Spleen (tissue), 11 donors: ENCODE measurements around the gene BPIFB1. TPM values are rescaled to one million over a fixed set of nuclear protein-coding genes. Genes with fewer than 3 reads are reported as not detected.

ENCODE experiments used
- DNase-seq: peaks from one replicate; pipeline ENCODE4 v3.0.0-alpha.2; 2020
- H3K27ac ChIP-seq, 8 donors: fragments of 200-600 bp; sonication (generic) in 7 of 8; 1 replicate in 4 of 8; 2 replicates in 4 of 8; pipeline versions ENCODE4 v1.5.0 to v1.8.0; 2016 to 2021; ENCODE audit warnings: inconsistent platforms in 4 of 8, mild to moderate bottlenecking in 4 of 8, moderate library complexity in 1 of 8
- H3K27me3 ChIP-seq, 7 donors: fragments of 200-600 bp; sonication (generic) in 6 of 7; replicated peaks in 1 of 7; 1 replicate in 4 of 7; 2 replicates in 3 of 7; pipeline versions ENCODE4 v1.5.0 to v1.8.0; 2016 to 2021; ENCODE audit warnings: inconsistent platforms in 3 of 7, mild to moderate bottlenecking in 1 of 7
- H3K36me3 ChIP-seq, 6 donors: fragments of 200-600 bp; sonication (generic) in 5 of 6; 1 replicate in 4 of 6; 2 replicates in 2 of 6; pipeline versions ENCODE4 v1.5.0 to v1.8.0; 2016 to 2021; ENCODE audit warnings: inconsistent platforms in 2 of 6
- H3K4me1 ChIP-seq, 6 donors: fragments of 200-600 bp; sonication (generic) in 5 of 6; 1 replicate in 3 of 6; 2 replicates in 3 of 6; pipeline versions ENCODE4 v1.5.0 to v1.8.0; 2016 to 2021; ENCODE audit warnings: inconsistent platforms in 3 of 6
- H3K4me3 ChIP-seq, 8 donors: fragments of 200-600 bp; sonication (generic) in 7 of 8; 1 replicate in 4 of 8; 2 replicates in 4 of 8; pipeline versions ENCODE4 v1.5.0 to v1.8.0; 2016 to 2021; ENCODE audit warnings: inconsistent platforms in 4 of 8, mild to moderate bottlenecking in 4 of 8, moderate library complexity in 2 of 8
- H3K9me3 ChIP-seq, 8 donors: fragments of 200-600 bp; sonication (generic) in 7 of 8; 1 replicate in 4 of 8; 2 replicates in 4 of 8; pipeline versions ENCODE4 v1.5.0 to v1.8.0; 2016 to 2021; ENCODE audit warnings: inconsistent platforms in 4 of 8
- POLR2A ChIP-seq, 3 donors: fragments of 450-650 bp; IDR thresholded peaks; one replicate each; pipeline ENCODE4 v1.5.1; 2017; ENCODE audit warnings: antibody characterized with exemption in 3 of 3, mild to moderate bottlenecking in 1 of 3
- POLR2AphosphoS5 ChIP-seq, 3 donors: sonication (generic); formaldehyde crosslinking; IDR thresholded peaks; one replicate each; pipeline ENCODE4 v1.5.1; 2017; ENCODE audit warnings: antibody characterized with exemption in 3 of 3
- WGBS, 5 donors: extraction: QIAGEN DNeasy Blood & Tissue Kit in 3 of 5; methylation state at CpG; one replicate each; pipeline versions ENCODE4 v1.1.5 to v1.1.7; 2013 to 2018; 5-methylcytosine and 5-hydroxymethylcytosine counted together
- intact Hi-C: fragments of 100-400 bp; cut with DNase I; formaldehyde crosslinking; loops from one replicate; pipeline ENCODE4 v1.15.0; 2023; ENCODE audit warnings: low total_unique reads
- polyA plus RNA-seq, 3 donors: library from polyadenylated mRNA; stranded (reverse); fragments of 200-250 nt; gene quantifications; one replicate each; pipeline ENCODE4 v1.2.1, GENCODE V29; 2013
- total RNA-seq, 7 donors: library from RNA; depleted of rRNA in 3 of 7; stranded (reverse); fragments of >200 nt in 3 of 7; fragmentation: NEBNext Ultra II Directional in 4 of 7; extraction: Animal tissue kit (Norgen Biotek cat#: 25700) in 4 of 7; gene quantifications; one replicate each; pipeline versions ENCODE4 v1.1.0 to v1.2.1, GENCODE V29; 2016 to 2021
- TF ChIP-seq, protein P1 (sequence below), 11 experiments: fragments of 200-600 bp in 7 of 11; fragments of 450-650 bp in 4 of 11; sonication (generic) in 4 of 11; IDR thresholded peaks in 8 of 11; conservative IDR thresholded peaks in 3 of 11; 1 replicate in 7 of 11; 2 replicates in 4 of 11; pipeline versions ENCODE4 v1.4.0 to v1.8.0; 2016 to 2021; ENCODE audit warnings: antibody characterized with exemption in 11 of 11, inconsistent platforms in 4 of 11, mild to moderate bottlenecking in 1 of 11
- donor health status: healthy with polysubstance abuse.
- donor health status: DM: no; HTN: no; CAD: no; lungs with moderate emphysema.
- donor health status: DM: no; HTN: no; CAD: no.
- donor health status: Bipolar disorder and iron deficiency.
- donor health status: healthy.
- donor health status: DM: no; HTN: no; CAD: no.
- donor health status: DM: yes; HTN: yes; CAD: no.

BPIFB1 gene
- total and polyA plus RNA-seq, 10 donors = 0.06 TPM; not detected in 8

DNA sequence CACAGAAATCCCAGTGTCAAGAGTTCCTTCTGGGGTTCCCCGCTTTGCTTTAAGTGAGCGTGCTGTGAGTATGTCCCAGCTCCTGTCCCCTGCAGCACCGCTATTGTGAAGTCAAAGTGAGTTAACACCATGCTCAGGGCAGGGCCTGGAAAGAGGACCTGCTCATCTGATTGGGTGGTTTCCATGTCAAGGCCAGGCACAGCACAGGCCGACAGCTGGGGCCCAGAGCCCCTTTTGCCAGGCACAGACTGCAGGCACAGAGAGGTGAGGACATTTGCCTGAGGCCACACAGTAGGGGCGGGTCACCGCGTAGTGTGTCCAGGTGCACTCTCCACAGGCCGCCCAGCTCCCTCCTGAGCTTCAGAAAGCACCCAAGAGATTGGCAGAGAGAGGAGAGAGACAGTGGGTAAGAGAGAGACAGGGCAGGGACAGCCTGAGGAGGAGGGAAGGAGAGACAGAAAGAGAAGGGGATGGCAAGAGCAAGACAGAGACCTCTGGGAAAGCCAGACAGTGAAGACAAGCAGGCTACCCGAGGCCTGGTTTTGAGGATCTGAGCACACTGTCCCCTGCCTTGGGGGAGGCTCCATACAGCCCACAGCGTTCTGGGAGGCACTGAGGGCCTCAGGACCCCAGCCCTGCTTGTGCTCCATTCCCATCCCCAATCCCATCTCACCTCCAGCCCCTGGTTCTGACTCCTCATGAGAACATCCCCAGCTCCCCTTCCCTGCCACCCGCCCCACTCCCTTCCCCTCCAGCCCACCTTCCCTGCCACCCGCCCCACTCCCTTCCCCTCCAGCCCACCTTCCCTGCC, 6.5 kb upstream of the BPIFB1 start:
- Histone ChIP-seq H3K27me3 (peaks cover 0 to 26% (median 0%) of the 10 kb centered on the region in 7 donors), H3K27ac (no peak overlapping the region), H3K36me3 (no peaks in the 10 kb centered on the region), H3K4me1 (no peaks in the 10 kb centered on the region), H3K9me3 (no peaks in the 10 kb centered on the region), H3K4me3 (no peak overlapping the region)
- 75 to 84% (median 80%) methylated on average over 9 to 12 of the region's 12 CpGs for WGBS, 5 donors
- TF ChIP-seq POLR2AphosphoS5 (IDR thresholded peaks at IDR 0.05) = no peak
- no peak for TF ChIP-seq POLR2A (IDR thresholded peaks at IDR 0.05)
- TF ChIP-seq, protein P1, sequence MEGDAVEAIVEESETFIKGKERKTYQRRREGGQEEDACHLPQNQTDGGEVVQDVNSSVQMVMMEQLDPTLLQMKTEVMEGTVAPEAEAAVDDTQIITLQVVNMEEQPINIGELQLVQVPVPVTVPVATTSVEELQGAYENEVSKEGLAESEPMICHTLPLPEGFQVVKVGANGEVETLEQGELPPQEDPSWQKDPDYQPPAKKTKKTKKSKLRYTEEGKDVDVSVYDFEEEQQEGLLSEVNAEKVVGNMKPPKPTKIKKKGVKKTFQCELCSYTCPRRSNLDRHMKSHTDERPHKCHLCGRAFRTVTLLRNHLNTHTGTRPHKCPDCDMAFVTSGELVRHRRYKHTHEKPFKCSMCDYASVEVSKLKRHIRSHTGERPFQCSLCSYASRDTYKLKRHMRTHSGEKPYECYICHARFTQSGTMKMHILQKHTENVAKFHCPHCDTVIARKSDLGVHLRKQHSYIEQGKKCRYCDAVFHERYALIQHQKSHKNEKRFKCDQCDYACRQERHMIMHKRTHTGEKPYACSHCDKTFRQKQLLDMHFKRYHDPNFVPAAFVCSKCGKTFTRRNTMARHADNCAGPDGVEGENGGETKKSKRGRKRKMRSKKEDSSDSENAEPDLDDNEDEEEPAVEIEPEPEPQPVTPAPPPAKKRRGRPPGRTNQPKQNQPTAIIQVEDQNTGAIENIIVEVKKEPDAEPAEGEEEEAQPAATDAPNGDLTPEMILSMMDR (IDR thresholded peaks at IDR 0.05 in 8 of 11, conservative IDR thresholded peaks at IDR 0.05 in 3 of 11) = no peak
- intact Hi-C loops = no loop called here
- no peak for DNase-seq

- TF ChIP-seq POLR2A (IDR thresholded peaks at IDR 0.05) (no peak), POLR2AphosphoS5 (IDR thresholded peaks at IDR 0.05) (no peak)
- TF ChIP-seq, protein P1 (IDR thresholded peaks at IDR 0.05 in 8 of 11, conservative IDR thresholded peaks at IDR 0.05 in 3 of 11) = no peak
- intact Hi-C loops = no loop called here
- Histone ChIP-seq H3K4me3 (no peak overlapping the region), H3K27me3 (peaks cover 0 to 27% (median 0%) of the 10 kb centered on the region in 7 donors), H3K9me3 (no peaks in the 10 kb centered on the region), H3K36me3 (no peaks in the 10 kb centered on the region), H3K27ac (no peak overlapping the region), H3K4me1 (no peaks in the 10 kb centered on the region)
- 57 to 65% (median 63%) methylated on average over 13 of the region's 13 CpGs for WGBS, 5 donors
- no peak for DNase-seq
Observed at GRCh38 chr20:33277471-33278441, 5.3 kb upstream of the BPIFB1 start.

- Histone ChIP-seq H3K4me3 (no peak overlapping the region), H3K27me3 (peaks cover 0 to 36% (median 0%) of the 10 kb centered on the region in 7 donors), H3K9me3 (no peaks in the 10 kb centered on the region), H3K36me3 (no peaks in the 10 kb centered on the region), H3K4me1 (no peaks in the 10 kb centered on the region), H3K27ac (no peak overlapping the region)
- WGBS, 5 donors = 66 to 78% (median 72%) methylated on average over 3 of the region's 3 CpGs
- intact Hi-C loops = no loop called here
- TF ChIP-seq POLR2A (IDR thresholded peaks at IDR 0.05) = no peak
- TF ChIP-seq, protein P1 (IDR thresholded peaks at IDR 0.05 in 8 of 11, conservative IDR thresholded peaks at IDR 0.05 in 3 of 11) = no peak
- no peak for TF ChIP-seq POLR2AphosphoS5 (IDR thresholded peaks at IDR 0.05)
- no peak for DNase-seq
Observed at GRCh38 chr20:33278700-33279099, 4.3 kb upstream of the BPIFB1 start.
